GM23338 (cell line): ENCODE measurements around the gene GNAI3.

Source experiments
- JUNB ChIP-seq: IDR thresholded peaks from one replicate; pipeline ENCODE4 v1.6.1; 2016; ENCODE audit warnings: antibody characterized with exemption; ENCODE audit not compliant: unreplicated experiment
- TF ChIP-seq, protein P1 (sequence below): IDR thresholded peaks from one replicate; pipeline ENCODE4 v1.6.1; 2018; ENCODE audit warnings: antibody characterized with exemption; ENCODE audit not compliant: unreplicated experiment
- TF ChIP-seq, protein P2 (sequence below), 2 experiments: fragments of 200-600 bp in 1 of 2; sonication (generic) in 1 of 2; conservative IDR thresholded peaks; 2 replicates each; pipeline versions ENCODE4 v1.5.1 to v1.6.1; 2016 to 2017; ENCODE audit warnings: antibody characterized with exemption in 2 of 2, low read depth in 2 of 2, mild to moderate bottlenecking in 2 of 2, moderate library complexity in 1 of 2

DNA sequence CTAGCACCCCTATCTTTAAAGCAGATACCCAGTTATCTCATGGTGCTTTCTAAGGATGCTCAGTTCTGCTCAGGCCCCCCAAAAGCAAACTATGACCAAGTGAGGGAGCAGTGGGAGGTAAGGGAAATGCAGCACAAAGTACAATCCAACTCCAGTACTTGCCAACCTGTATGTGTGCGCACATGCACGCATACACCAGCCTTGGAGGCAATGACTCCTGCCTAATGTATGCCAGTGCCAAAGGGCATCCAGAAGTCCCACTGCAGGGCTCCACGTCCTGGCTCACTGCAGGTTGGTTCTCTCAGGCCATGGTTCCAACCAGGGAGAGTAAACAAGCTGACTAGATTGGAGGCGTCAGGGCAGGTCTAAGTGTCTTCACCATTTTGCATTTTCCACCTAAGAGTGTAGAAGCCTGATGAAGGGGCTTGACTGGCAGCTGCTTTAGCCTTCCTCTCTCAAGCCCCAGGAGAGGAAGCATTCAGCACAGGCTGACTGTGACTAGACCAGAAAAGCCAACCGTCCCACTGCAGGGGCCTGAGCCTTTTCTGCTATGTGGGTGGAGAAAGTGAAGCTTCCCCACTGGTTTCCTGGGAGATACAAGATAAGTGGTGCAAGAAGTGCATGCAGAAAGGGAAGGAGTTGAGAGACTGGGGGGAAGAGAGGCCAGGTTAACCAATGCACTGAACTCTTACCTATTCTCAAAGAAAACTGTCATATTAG lies 46.6 kb upstream of the GNAI3 start:
- TF ChIP-seq, protein P1, sequence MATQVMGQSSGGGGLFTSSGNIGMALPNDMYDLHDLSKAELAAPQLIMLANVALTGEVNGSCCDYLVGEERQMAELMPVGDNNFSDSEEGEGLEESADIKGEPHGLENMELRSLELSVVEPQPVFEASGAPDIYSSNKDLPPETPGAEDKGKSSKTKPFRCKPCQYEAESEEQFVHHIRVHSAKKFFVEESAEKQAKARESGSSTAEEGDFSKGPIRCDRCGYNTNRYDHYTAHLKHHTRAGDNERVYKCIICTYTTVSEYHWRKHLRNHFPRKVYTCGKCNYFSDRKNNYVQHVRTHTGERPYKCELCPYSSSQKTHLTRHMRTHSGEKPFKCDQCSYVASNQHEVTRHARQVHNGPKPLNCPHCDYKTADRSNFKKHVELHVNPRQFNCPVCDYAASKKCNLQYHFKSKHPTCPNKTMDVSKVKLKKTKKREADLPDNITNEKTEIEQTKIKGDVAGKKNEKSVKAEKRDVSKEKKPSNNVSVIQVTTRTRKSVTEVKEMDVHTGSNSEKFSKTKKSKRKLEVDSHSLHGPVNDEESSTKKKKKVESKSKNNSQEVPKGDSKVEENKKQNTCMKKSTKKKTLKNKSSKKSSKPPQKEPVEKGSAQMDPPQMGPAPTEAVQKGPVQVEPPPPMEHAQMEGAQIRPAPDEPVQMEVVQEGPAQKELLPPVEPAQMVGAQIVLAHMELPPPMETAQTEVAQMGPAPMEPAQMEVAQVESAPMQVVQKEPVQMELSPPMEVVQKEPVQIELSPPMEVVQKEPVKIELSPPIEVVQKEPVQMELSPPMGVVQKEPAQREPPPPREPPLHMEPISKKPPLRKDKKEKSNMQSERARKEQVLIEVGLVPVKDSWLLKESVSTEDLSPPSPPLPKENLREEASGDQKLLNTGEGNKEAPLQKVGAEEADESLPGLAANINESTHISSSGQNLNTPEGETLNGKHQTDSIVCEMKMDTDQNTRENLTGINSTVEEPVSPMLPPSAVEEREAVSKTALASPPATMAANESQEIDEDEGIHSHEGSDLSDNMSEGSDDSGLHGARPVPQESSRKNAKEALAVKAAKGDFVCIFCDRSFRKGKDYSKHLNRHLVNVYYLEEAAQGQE = no peak
- TF ChIP-seq, protein P2, sequence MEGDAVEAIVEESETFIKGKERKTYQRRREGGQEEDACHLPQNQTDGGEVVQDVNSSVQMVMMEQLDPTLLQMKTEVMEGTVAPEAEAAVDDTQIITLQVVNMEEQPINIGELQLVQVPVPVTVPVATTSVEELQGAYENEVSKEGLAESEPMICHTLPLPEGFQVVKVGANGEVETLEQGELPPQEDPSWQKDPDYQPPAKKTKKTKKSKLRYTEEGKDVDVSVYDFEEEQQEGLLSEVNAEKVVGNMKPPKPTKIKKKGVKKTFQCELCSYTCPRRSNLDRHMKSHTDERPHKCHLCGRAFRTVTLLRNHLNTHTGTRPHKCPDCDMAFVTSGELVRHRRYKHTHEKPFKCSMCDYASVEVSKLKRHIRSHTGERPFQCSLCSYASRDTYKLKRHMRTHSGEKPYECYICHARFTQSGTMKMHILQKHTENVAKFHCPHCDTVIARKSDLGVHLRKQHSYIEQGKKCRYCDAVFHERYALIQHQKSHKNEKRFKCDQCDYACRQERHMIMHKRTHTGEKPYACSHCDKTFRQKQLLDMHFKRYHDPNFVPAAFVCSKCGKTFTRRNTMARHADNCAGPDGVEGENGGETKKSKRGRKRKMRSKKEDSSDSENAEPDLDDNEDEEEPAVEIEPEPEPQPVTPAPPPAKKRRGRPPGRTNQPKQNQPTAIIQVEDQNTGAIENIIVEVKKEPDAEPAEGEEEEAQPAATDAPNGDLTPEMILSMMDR (conservative IDR thresholded peaks at IDR 0.05; ENCODE audit: low read depth in 2 of 2) = no peak
- TF ChIP-seq JUNB = no peak
